Prostate gland (tissue), 2 donors: ENCODE measurements around the gene SH2D4B.

Source experiments
- POLR2A ChIP-seq: fragments of 450-650 bp; IDR thresholded peaks from one replicate; pipeline ENCODE4 v1.6.1; 2016; ENCODE audit warnings: antibody characterized with exemption, mild to moderate bottlenecking
- TF ChIP-seq, protein P1 (sequence below), 4 experiments: fragments of 200-600 bp in 2 of 4; fragments of 450-650 bp in 2 of 4; sonication (generic) in 2 of 4; IDR thresholded peaks; 1 replicate in 3 of 4; 2 replicates in 1 of 4; pipeline ENCODE4 v1.5.1; 2016 to 2019; ENCODE audit warnings: antibody characterized with exemption in 4 of 4, mild to moderate bottlenecking in 2 of 4, moderate library complexity in 2 of 4

GRCh38 chr10:80633910-80634309, 96.2 kb downstream of the SH2D4B start:
- TF ChIP-seq, protein P1, sequence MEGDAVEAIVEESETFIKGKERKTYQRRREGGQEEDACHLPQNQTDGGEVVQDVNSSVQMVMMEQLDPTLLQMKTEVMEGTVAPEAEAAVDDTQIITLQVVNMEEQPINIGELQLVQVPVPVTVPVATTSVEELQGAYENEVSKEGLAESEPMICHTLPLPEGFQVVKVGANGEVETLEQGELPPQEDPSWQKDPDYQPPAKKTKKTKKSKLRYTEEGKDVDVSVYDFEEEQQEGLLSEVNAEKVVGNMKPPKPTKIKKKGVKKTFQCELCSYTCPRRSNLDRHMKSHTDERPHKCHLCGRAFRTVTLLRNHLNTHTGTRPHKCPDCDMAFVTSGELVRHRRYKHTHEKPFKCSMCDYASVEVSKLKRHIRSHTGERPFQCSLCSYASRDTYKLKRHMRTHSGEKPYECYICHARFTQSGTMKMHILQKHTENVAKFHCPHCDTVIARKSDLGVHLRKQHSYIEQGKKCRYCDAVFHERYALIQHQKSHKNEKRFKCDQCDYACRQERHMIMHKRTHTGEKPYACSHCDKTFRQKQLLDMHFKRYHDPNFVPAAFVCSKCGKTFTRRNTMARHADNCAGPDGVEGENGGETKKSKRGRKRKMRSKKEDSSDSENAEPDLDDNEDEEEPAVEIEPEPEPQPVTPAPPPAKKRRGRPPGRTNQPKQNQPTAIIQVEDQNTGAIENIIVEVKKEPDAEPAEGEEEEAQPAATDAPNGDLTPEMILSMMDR (IDR thresholded peaks at IDR 0.05) = no peak
- no peak for TF ChIP-seq POLR2A
